PC-3 (cell line): ENCODE data around the gene TCERG1L.

Experiments
- CTCF ChIP-seq: fragments of 300-600 bp; sonication (generic); conservative IDR thresholded peaks from 2 replicates; pipeline ENCODE4 v1.5.1; 2017; ENCODE audit warnings: antibody characterized with exemption, low read depth, mild to moderate bottlenecking, low read length
- EZH2 ChIP-seq: fragments of 300-600 bp; sonication (generic); IDR thresholded peaks from one replicate; pipeline ENCODE4 v1.6.1; 2017; ENCODE audit warnings: antibody characterized with exemption, mild to moderate bottlenecking, low read length; ENCODE audit not compliant: unreplicated experiment
- EZH2phosphoT487 ChIP-seq: fragments of 300-600 bp; sonication (generic); IDR thresholded peaks from 2 replicates; pipeline ENCODE4 v1.6.1; 2018; ENCODE audit warnings: mild to moderate bottlenecking, antibody characterized with exemption, low read length, borderline replicate concordance

DNA sequence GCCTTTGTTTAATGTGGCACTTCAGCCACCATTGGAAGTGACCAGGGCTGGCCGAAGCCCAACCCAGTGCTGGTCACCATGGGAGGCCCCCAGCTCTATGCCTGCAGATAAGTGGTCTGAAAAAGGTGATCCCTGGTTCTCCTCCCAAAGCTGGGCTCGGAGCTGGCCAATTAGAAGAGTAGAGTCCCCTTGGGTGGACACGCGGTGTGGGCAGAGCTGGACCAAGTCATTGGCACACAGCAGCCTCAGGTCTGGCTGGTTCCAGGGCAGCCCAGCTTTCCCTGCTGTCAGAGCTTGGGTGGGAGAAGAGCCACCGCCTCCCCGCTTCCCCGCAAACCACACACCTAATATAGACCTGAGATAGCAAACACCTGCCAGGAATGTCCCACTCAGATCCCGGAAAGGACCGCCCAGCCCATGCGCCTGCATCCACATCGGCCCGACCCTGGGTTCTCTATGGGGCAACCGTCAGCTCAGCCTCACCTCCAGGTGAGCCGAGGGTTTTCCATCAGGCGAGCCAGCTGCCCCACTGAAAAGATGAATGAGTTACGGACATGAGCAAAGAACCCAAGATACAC is 84.3 kb downstream of the TCERG1L start:
- no peak for TF ChIP-seq EZH2
- TF ChIP-seq CTCF, result no peak
- no peak for TF ChIP-seq EZH2phosphoT487
